Esophagus muscularis mucosa (tissue), 4 donors: ENCODE data around the gene SLC27A1. TPM values are rescaled to one million over a fixed set of nuclear protein-coding genes. Genes with fewer than 3 reads are reported as not detected.

Experiments used
- DNase-seq: peaks from one replicate; pipeline ENCODE4 v3.0.0-alpha.2; 2017; ENCODE audit errors: extremely low spot score
- H3K27ac ChIP-seq, 4 donors: fragments of 200-600 bp; sonication (generic); replicated peaks in 1 of 4; 1 replicate in 3 of 4; 2 replicates in 1 of 4; pipeline ENCODE4 v1.5.1; 2016 to 2019; ENCODE audit warnings: mild to moderate bottlenecking in 1 of 4
- H3K27me3 ChIP-seq, 4 donors: fragments of 200-600 bp; sonication (generic); one replicate each; pipeline versions ENCODE4 v1.5.1 to v1.6.0; 2016 to 2019
- H3K36me3 ChIP-seq, 4 donors: fragments of 200-600 bp; sonication (generic); one replicate each; pipeline ENCODE4 v1.5.1; 2016 to 2019
- H3K4me1 ChIP-seq, 4 donors: fragments of 200-600 bp; sonication (generic); one replicate each; pipeline ENCODE4 v1.5.1; 2016 to 2019
- H3K4me3 ChIP-seq, 4 donors: fragments of 200-600 bp; sonication (generic); 1 replicate in 2 of 4; 2 replicates in 2 of 4; pipeline ENCODE4 v1.5.1; 2016 to 2019; ENCODE audit warnings: mild to moderate bottlenecking in 4 of 4, moderate library complexity in 1 of 4
- H3K9me3 ChIP-seq, 4 donors: fragments of 200-600 bp; sonication (generic); 1 replicate in 3 of 4; 2 replicates in 1 of 4; pipeline ENCODE4 v1.5.1; 2016 to 2019
- CTCF ChIP-seq, 3 experiments: fragments of 200-600 bp in 2 of 3; fragments of 450-650 bp in 1 of 3; sonication (generic) in 2 of 3; IDR thresholded peaks; one replicate each; pipeline ENCODE4 v1.5.1; 2017 to 2019; ENCODE audit warnings: antibody characterized with exemption in 3 of 3, mild to moderate bottlenecking in 2 of 3, moderate library complexity in 1 of 3
- EP300 ChIP-seq: sonication (generic); formaldehyde crosslinking; IDR thresholded peaks from one replicate; pipeline ENCODE4 v1.6.1; 2017; ENCODE audit warnings: antibody characterized with exemption
- POLR2A ChIP-seq: fragments of 450-650 bp; IDR thresholded peaks from one replicate; pipeline ENCODE4 v1.6.1; 2017; ENCODE audit warnings: antibody characterized with exemption, moderate library complexity, mild to moderate bottlenecking, low read depth
- POLR2AphosphoS5 ChIP-seq, 2 donors: sonication (generic); formaldehyde crosslinking; IDR thresholded peaks; one replicate each; pipeline ENCODE4 v1.6.1; 2017; ENCODE audit warnings: antibody characterized with exemption in 2 of 2
- WGBS: methylation state at CpG from one replicate; pipeline ENCODE4 v1.1.5; 2018; 5-methylcytosine and 5-hydroxymethylcytosine counted together
- intact Hi-C: fragments of 100-400 bp; cut with DNase I; formaldehyde crosslinking; loops from one replicate; pipeline ENCODE4 v1.15.1; 2023
- total RNA-seq, 4 donors: library from RNA; depleted of rRNA; stranded (reverse); fragments of >200 nt; gene quantifications; one replicate each; pipeline versions ENCODE4 v1.1.0 to v1.2.1, GENCODE V29; 2016

SLC27A1 gene
- total RNA-seq, 4 donors from 2014 or later, result 15.9 to 26.1 (median 19.4) TPM

- Histone ChIP-seq H3K4me3 (no peak overlapping the region), H3K27ac (no peak overlapping the region), H3K27me3 (no peaks in the 10 kb centered on the region), H3K4me1 (peaks cover 9 to 19% (median 15%) of the 10 kb centered on the region in 4 donors), H3K36me3 (no peaks in the 10 kb centered on the region), H3K9me3 (no peaks in the 10 kb centered on the region)
- intact Hi-C loops, result no loop called here
- 87% methylated on average over 7 of the region's 15 CpGs for WGBS
- no peak for TF ChIP-seq EP300
- TF ChIP-seq POLR2A, result no peak
- no peak for TF ChIP-seq CTCF (IDR thresholded peaks at IDR 0.05)
- TF ChIP-seq POLR2AphosphoS5 (IDR thresholded peaks at IDR 0.05), result no peak
- DNase-seq, result no peak
Measured at GRCh38 chr19:17542042-17542441, 71.7 kb downstream of the SLC27A1 start.

GRCh38 chr19:17542793-17543582 is 72.7 kb downstream of the SLC27A1 start:
- Histone ChIP-seq H3K27ac (no peak overlapping the region), H3K4me1 (peaks cover 9 to 19% (median 15%) of the 10 kb centered on the region in 4 donors), H3K27me3 (no peaks in the 10 kb centered on the region), H3K36me3 (no peaks in the 10 kb centered on the region), H3K4me3 (no peak overlapping the region), H3K9me3 (no peaks in the 10 kb centered on the region)
- DNase-seq, result no peak
- TF ChIP-seq POLR2A, result no peak
- TF ChIP-seq EP300, result no peak
- TF ChIP-seq CTCF (IDR thresholded peaks at IDR 0.05), result no peak
- TF ChIP-seq POLR2AphosphoS5 (IDR thresholded peaks at IDR 0.05), result no peak
- intact Hi-C loops, result no loop called here
- 90% methylated on average over 7 of the region's 14 CpGs for WGBS

GRCh38 chr19:17543986-17544385 is 73.7 kb downstream of the SLC27A1 start:
- H3K27ac ChIP-seq, result no peak overlapping the region
- H3K4me1 ChIP-seq, result peaks cover 5 to 11% (median 9%) of the 10 kb centered on the region in 4 donors
- no peaks in the 10 kb centered on the region for H3K36me3 ChIP-seq
- DNase-seq, result no peak
- WGBS, result 81% methylated on average over 2 of the region's 4 CpGs
- H3K27me3 ChIP-seq, result no peaks in the 10 kb centered on the region
- intact Hi-C loops, result no loop called here
- no peak overlapping the region for H3K4me3 ChIP-seq
- H3K9me3 ChIP-seq, result no peaks in the 10 kb centered on the region
- TF ChIP-seq POLR2A (no peak), EP300 (no peak), POLR2AphosphoS5 (IDR thresholded peaks at IDR 0.05) (no peak), CTCF (IDR thresholded peaks at IDR 0.05) (no peak)

GRCh38 chr19:17544418-17544817 is 74.1 kb downstream of the SLC27A1 start:
- Histone ChIP-seq H3K9me3 (no peaks in the 10 kb centered on the region), H3K27ac (no peak overlapping the region), H3K27me3 (no peaks in the 10 kb centered on the region), H3K36me3 (no peaks in the 10 kb centered on the region), H3K4me3 (no peak overlapping the region), H3K4me1 (peaks cover under 1 to 6% (median 4%) of the 10 kb centered on the region in 4 donors)
- DNase-seq, result no peak
- 98% methylated on average over 4 of the region's 4 CpGs for WGBS
- intact Hi-C loops, result no loop called here
- TF ChIP-seq POLR2AphosphoS5 (IDR thresholded peaks at IDR 0.05), result no peak
- no peak for TF ChIP-seq CTCF (IDR thresholded peaks at IDR 0.05)
- TF ChIP-seq POLR2A, result no peak
- TF ChIP-seq EP300, result no peak
